IPS-11a (cell line): Measurements from ENCODE around the gene KLHDC4.
"Not testable (repeated sequence)": the region's sequence is repeated elsewhere in the genome, so short reads cannot be mapped to it uniquely, and the experiment has no call there.

Source experiments
- H3K4me3 ChIP-seq: one replicate; pipeline ENCODE4 v1.5.1; 2013; ENCODE audit warnings: low read depth, low read length, control low read depth

KLHDC4 gene

DNA sequence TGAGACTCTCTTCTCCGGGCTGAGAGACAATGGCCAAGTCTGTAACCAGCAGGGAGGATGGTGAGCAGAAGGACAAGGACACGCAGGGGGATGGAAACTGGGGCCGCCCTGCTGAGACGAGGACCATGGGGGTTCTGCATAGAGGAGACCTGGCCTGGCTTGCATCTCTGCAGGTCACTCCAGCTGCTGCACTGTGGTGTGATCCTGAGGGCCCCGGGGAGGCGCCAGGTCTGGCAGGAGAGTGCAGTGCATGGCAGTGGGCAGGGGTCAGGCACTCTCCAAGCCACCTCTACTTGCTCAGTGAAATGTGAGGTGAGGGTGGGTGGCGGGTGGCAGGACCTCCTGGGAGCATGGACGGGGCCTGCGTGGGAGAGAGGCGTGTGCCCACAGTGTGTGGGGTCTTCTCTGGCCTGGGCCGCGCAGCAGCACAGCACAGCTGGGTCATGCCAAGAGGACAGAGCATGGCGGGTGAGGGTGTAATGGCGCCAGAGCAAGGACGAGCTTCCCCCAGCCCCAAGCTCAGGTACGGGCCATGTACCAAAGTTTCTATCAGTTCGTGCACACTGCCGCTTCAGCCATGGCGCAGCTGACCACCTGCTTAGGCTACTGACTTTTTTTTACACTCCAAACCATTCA, 43.1 kb downstream of the KLHDC4 start:
- H3K4me3 ChIP-seq, result no peak overlapping the region

DNA sequence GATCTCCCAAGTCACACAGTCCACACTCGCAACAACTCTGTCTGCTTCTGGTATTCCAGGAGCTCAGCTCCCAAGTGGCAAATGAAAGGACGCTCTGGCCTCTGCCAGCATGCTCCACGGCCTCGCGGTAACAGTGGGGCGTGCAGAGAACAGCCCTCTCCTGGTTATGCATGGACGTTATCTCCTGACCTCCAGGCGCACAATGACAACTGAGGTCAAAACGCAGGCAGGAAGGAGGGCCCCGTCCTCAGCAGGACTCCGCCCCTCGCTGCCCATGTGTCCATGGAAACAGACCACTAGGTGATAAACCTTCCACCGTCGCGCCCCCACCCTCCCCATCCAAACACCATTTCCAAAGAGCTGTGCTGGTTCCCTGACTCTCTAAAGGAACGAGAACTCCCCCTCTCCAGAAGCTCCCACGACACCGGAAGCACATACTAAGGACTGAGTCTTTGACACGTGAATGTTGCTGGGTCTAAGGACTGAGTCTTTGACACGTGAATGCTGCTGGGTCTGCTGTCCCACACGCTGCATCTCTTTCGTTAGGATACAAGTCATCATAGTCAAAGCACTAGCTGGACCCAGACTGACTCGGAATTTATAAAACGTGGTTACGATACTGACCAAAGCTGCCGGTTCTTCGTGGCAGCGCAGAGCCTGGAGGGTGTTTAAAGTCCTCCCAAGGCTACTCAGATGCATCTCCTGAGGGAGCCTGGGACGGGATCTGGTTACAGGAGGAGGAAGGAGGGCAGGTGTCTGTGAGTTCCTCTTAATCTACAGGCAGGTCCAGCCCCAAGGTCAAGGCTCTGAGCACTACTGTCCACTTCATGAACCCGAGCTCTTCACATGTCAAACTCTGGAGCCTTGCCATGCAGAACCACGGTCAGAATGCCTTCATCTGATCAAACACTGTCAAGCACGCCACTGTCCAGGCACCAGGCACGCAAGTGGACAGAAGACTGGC, 43.9 kb downstream of the KLHDC4 start:
- H3K4me3 ChIP-seq, result no peak overlapping the region

DNA sequence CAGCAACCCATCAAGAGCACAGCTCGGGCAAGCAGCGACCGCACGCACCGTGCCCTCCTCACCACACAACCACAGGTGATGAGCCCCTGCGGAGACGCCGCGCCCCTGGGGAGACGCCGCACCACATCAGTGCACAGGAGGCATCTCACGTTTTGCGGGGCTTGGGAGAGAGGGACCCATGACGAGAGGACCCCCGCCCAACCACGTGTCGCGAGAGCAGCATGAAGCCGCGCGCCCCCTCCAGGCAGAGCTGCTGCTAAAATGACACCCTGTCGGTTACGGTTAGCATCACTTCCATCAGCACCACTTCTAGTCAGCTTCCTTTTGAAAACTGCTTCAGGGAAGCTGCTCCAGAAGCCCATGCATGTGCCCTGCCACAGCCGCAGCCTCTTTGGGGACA, 45.3 kb downstream of the KLHDC4 start:
- H3K4me3 ChIP-seq, result no peak overlapping the region

DNA sequence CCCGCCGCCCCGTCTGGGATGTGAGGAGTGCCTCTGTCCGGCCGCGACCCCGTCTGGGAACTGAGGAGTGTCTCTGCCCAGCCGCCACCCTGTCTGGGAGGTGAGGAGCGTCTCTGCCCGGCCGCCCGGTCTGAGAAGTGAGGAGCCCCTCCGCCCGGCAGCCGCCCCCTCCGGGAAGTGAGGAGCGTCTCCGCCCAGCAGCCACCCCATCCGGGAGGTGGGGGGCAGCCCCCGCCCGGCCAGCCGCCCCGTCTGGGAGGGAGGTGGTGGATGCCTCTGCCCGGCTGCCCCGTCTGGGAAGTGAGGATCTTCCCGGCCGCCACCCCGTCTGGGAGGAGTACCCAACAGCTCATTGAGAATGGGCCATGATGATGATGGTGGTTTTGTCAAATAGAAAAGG, 47.0 kb downstream of the KLHDC4 start:
- not testable (repeated sequence) for H3K4me3 ChIP-seq

DNA sequence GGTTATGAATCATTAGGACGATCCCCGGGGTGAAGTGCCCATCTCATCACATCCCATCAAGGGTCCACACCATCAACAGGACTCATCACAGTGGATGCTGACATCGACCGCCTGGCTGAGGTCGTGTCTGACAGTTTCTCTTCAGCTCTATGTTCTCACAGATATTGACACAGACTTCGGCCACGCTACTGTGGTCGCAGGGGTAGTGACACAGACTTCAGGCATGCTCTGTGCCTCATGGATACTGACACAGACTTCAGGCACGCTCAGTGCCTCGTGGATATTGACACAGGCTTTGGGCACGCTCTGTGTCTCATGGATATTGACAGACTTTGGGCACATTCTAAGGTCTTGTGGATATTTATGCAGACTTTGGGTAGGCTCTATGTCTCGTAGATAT, 50.1 kb downstream of the KLHDC4 start:
- H3K4me3 ChIP-seq, result no peak overlapping the region

DNA sequence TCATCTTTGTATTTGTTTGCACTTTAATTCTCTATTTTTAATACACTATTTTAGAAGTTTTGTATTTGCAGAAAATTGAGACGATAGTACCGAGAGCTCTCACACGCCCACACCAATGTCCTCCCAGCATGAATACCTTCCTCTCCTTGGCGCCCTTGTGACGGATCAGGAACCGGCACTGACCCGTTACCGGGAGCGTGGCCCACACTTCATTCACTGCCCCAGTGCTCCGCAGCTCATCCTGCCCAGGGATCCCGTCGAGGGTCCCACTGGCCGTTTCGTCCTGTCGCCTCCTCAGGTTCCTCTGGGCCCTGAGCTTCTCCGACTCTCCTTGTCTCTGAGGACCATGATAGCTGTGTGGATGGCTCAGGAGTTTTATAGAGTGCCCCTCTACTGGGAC, 50.6 kb downstream of the KLHDC4 start:
- no peak overlapping the region for H3K4me3 ChIP-seq

DNA sequence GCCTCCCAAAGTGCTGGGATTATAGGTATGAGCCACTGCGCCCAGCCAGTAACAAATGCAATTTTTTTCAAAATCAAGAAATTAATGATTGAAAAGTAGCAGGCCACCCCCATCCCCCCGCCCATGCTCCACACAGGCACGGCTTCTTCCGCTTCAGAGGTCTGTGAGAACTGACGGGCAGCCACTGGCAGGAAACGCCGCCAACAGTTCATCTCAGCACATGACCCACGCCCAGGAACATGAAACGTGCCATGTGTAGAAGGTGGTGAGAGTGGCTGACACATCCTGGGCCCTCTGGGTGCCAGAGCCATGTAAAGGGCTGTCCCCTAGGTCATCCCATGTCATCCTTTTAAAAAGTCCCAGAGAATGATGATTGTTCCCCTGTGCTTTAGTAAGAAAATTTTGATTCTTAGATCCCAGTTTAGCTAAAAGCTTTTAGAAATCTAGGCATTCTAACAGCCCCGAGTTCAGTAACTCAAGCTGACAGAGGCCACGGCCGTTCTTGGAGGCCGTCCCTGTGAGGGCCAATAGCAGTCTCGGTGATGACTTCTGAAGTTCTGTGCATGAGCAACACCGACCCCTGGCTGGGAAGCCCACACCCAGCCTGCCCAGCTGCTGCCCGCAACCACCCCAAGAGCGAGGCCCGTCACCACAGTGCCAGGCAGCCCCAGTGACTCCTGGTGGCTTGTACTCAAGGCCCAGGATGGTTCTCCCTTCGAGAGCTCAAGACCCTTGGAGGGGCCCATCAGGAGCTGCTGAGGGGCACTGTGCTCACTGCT, 52.1 kb downstream of the KLHDC4 start:
- no peak overlapping the region for H3K4me3 ChIP-seq

DNA sequence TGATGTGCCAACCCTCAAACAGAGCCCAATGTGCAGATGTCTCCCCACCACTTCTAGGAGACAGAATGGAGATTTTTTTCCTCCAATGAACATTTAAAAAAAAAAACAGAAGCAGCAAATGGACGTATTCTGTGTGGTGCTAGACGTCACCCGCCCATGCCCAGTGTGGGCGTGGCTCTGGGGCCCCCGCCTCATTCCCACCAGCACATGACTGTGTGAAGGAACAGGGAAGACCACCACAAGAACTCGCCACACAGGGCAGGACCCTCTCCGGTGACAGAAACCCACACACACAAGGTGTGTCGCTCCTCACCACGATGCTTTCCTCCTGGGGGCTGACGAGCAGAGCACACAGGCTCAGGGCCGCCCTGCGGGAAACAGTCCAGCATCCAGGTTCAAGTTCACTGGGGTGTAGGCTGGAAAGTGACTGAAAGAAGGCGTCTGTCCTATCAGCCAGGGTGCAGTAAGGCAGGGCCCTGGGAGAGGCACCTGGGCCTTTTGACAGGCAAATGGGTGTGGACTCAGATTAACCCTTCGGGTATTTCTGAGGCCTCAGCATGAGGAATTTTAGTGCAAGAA, 53.5 kb downstream of the KLHDC4 start:
- no peak overlapping the region for H3K4me3 ChIP-seq

DNA sequence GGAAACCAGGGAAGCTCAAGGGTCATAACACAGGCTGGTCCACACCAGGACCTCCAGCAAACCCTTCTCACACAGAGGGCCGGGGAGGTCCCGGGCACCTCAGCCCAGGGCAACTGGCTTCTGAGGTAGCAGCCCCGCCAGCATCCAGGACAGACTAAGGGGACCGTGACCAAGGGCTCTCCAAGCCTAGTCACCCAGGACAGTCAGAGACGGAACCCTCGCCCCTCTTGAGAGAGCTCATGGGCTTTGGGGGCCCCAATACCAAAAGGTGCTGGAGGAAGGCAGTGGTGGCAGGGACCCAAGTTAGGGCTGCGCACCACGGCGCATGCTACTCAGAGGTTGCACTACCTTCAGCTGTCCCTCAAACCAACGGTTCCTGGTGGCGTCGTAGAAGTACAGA, 54.9 kb downstream of the KLHDC4 start:
- no peak overlapping the region for H3K4me3 ChIP-seq

DNA sequence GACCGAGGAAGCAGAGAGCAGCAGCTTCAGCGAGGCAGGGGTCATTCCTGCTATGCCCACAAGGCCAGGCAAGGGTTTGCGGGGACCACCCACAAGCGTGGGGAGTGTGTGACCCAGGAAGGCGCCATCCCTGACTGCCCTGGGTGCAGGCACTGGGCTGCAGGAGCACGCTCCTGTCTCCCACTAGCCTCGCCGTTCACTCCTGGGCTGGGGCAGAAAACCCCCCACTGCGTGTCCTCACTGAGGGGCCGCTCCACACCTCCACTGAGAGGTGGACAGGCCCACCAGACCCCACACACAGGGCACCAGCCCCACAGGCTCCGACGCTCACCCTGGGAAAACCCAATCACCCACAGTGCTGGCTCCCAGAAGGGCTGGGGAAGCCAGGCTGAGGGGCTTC, 56.1 kb downstream of the KLHDC4 start:
- H3K4me3 ChIP-seq, result no peak overlapping the region

DNA sequence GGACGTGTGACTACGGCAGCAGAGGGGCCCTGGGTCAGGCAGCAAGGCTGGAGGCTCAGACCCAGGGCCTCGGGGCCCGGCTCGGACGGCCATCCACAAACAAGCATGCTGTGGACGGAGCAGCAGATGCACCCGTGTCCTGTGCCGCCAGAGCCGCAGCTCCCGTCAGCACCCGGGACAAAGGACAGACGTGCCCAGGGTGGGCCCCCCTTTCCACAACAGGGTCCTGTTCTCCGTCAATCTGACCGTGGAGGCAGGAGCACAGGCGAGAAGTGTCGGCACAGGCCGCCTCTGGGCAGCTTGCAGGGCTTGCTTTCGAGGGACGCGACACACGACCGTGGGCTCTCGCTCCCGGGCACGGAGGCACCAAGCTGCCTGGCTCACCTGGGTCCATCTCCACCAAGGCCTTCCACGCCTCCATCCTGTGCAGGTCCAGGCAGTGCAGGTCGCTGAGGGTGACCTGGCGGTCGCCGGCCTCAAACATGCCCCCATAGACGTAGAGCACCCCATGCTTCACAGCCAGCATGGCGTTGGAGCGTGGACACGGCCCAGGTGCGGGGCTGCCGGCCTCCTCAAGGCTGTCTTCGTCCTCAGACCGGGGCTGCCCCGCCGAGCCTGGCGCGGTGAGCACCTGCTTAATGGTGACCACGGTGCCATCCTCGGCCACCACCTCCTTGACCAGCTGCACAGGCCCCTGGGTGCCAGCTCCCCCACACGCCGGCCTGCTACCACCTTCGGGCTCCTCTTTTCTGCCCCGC, 56.7 kb downstream of the KLHDC4 start:
- no peak overlapping the region for H3K4me3 ChIP-seq

DNA sequence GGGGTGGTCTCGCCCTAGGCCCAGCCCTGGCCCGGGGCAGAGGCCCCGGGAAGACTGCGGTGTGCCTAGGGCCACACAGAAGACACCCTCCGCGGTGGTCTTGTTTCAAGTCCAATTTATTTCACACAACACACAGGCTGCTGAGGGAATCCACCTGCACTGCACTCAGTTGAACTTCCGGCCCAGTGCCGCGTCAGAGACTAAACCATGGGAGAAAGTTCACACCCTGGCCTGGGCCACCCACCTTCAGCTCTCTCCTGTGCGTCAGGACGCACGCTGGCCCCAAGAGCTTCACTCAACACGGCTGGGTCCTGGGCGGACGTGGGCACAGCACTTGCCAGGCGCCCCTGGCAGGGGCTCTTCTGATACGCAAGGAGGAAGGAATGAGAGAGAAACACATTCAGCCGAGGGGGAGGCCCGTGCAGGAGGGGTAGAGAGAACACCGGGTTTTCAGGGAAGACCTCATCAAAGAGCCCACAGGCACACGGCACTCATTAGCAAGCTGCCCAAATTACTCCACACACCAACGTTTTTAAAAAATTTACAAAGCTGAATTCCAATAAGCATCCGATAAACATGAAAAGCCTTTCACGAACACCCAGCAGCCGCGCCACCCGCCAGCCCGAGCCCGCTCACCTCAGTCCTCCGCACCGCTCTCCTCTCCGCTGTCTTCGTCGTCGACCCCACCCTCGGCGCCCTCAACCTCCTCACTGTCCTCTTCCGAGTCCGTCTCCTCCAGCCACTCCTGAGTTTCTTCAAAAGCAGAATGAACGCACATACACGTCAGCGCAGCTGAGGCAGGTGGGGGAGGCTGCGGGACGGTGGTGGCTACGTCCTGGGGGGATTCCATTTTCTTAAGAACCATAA, 57.8 kb downstream of the KLHDC4 start:
- H3K4me3 ChIP-seq, result no peak overlapping the region

DNA sequence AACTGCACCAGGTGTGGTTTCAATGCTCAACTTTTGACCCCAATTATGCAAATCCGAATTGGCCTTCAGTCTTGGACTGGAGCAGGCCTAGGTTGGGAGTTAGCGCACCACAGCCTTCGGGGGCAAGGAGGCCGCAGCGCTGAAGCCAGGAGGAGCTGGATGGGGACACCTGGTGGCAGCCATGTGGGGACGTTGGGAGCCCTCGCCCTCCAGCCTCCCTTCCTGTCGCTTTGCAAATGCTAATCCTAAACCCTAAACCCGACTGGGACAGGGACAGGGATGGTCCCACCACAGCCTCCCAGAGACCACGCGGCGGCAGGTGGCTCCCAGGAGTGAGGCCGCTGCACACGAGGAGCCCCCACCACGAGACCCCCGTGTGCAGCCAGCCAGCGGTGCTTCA, 58.7 kb downstream of the KLHDC4 start:
- H3K4me3 ChIP-seq, result no peak overlapping the region

DNA sequence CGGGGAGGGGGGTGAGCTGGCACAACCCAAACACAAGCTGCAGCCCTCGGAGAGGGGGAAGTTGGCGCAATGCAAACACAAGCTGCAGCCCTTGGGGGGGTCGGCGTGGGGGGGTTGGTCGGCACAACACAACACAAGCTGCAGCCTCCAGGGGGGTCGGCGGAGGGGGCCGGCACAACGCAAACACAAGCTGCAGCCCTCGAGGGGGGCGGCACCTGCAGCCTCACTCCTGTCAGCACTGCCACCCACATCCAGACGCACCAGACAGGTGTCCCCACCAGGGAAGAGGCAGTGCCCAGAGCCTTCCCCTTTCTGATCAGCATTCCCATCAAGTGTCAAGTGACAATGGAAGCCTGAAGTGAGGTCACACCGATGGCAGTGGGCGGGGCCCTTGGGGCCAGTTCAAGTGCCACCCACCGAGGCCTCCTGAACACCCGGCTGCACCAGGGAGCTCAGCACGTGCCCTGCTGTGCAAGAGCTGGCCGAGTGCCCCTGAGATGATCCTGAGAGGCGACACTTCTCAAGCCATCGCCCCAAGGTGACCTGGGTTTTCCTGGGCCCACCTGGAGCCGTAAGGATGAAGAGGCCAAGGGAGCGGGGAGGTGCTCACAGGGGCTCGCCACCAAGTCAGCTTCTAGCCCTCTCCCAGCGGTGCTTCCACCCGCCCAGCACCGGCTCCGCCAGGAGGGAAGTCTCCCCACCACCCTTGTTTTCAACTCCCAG, 59.3 kb downstream of the KLHDC4 start:
- no peak overlapping the region for H3K4me3 ChIP-seq

DNA sequence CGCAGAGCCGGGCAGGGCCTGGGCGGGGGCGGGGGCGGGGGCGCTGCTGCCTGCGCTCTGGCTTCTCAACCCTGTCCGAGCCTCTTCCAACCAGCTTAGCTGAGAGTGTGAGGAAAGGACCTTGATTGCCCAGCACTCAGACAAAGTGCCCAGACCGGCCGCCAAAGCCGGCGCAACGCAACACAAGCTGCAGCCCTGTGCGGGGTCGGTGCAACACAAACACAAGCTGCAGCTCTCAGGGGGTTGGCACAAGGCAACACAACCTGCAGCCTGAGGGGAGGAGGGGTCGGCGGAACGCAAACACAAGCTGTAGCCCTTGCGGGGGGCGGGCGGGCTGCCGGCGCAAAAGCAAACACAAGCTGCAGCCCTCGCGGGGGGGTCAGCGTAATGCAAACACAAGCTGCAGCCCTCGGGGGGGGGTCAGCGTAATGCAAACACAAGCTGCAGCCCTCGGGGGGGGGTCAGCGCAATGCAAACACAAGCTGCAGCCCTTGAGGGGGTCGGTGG, 60.0 kb downstream of the KLHDC4 start:
- H3K4me3 ChIP-seq, result no peak overlapping the region

DNA sequence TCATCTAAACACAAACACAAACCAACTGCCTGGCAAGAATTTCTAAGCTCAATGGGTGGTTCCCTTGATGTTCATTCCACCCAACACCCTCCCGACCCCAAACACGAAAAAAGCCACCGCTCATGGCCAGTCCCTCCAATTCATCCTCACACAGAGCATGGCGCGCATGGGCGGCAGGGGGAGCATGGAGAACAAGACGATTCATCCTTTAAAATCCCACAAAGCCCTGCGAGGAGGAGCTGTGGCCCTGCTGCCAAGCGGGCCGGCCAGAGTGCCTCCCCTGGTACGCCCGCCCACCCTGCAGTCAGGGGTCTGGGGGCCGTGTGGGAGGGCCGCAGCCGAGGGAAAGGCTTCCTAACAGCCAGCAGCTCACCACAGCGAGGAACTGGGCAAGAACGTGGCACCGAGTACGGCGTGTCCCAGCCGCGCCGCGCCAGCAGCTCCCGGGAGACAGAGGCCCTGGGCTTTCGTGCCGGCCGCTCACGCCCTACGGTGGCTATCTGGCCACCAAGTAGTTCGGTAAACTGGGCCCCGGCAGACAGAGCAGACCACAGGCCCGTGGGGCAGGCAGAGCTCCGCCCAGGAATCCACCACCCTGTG, 60.9 kb downstream of the KLHDC4 start:
- no peak overlapping the region for H3K4me3 ChIP-seq

DNA sequence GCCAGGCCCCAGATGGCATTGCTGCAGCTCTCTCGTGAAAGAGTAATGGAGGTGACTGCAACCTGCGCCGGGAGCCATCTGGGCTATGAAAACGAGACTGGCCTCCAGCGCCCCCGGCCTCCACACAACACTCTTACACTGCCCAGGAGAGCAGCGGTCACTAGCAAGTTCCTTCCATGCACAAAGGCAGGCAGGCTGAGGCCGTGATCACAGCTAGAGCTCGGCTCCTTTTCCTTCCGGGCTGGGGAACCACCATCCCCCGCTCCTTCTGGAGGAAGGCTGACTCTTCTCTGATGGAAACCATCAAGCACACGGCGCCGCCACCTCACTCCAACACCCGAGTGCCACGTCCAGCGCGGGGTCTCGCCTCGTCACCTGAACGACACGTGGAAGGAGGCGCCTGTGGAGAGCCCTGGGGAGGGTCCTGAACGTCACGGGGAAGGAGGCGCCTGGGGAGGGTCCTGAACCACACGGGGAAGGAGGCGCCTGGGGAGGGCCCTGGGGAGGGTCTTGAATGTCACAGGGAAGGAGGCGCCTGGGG, 61.9 kb downstream of the KLHDC4 start:
- H3K4me3 ChIP-seq, result no peak overlapping the region

DNA sequence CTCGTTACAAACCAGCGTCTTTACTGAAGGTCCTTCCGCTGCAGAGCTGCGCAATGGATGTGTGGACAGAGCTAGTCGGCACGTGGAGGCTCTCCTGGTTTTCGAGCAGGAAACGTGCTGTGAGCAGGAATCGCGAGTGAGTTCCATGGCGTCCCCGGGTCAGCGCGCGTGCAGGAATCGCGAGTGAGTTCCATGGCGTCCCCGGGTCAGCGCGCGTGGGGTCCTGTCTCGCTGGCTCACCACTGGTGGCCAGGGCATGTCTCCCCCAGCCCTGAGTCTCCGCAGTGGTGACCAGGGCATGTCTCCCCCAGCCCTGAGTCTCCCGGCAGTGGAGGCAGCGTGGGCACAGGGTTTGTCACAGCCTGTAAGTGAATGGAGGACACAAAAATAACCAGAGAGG, 62.7 kb downstream of the KLHDC4 start:
- H3K4me3 ChIP-seq, result no peak overlapping the region
